ENCODE results near the gene ITPRIP.
A peak's percentile ranks its signal among the peaks of the same experiment; 100 is the strongest.

The ITPRIP gene

DNA sequence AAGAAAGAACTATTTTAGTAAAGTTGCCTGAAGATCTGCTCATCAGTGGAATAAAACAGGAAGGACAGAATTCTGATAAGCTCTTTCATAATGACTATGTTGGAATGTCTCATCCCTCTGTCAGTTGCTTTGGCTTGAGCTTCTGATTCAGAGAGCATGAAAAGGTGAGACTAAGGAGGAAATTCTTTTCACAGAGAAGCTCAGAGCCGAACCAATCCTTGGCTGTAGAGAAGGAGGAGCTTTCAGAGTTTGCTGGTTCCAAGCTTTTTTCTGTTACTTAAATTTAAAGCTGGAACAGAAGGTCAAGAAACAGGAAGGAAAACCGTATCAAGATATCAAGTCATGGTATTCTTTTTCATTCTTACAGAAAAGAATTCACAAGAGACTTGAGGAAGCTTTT lies 45.3 kb downstream of the ITPRIP start:
- Histone ChIP-seq H3K4me3 (ENCODE audit: low read depth, low read length) (no peak overlapping the region), H3K27ac (ENCODE audit: extremely low read depth, low read depth, low read length) (no peak overlapping the region), H3K9me3 (ENCODE audit: control insufficient read depth, insufficient read depth, low read depth, low read length) (no peaks in the 10 kb centered on the region), H3K4me1 (ENCODE audit: control insufficient read depth, insufficient read depth, low read length) (no peaks in the 10 kb centered on the region; the same call in 1 of the 2 replicates), H3K36me3 (ENCODE audit: control insufficient read depth in 2 of 2, insufficient read depth in 1 of 2, low read length in 2 of 2) (no peaks in the 10 kb centered on the region)
- POLR2A ChIA-PET: interaction anchor here (1.3 kb wide), 1 partner anchor 60 kb away, joined by 3 read pairs; the partner anchor contains the start of gene CFAP58
- TF ChIP-seq, protein P1, sequence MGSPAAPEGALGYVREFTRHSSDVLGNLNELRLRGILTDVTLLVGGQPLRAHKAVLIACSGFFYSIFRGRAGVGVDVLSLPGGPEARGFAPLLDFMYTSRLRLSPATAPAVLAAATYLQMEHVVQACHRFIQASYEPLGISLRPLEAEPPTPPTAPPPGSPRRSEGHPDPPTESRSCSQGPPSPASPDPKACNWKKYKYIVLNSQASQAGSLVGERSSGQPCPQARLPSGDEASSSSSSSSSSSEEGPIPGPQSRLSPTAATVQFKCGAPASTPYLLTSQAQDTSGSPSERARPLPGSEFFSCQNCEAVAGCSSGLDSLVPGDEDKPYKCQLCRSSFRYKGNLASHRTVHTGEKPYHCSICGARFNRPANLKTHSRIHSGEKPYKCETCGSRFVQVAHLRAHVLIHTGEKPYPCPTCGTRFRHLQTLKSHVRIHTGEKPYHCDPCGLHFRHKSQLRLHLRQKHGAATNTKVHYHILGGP (tag by site-specific recombination; IDR thresholded peaks at IDR 0.05): no peak
- TF ChIP-seq ZNF768 (tag by site-specific recombination; IDR thresholded peaks at IDR 0.05): no peak
- TF ChIP-seq BCL11A (tag by site-specific recombination; IDR thresholded peaks at IDR 0.05; ENCODE audit: low read depth): no peak
- CTCF ChIA-PET: interaction anchor here (0.6 to 14.0 kb wide), 9 partner anchors 12 to 294 kb away, joined by 3 to 289 read pairs (median 6); partner anchors contain the start of gene CFAP58

DNA sequence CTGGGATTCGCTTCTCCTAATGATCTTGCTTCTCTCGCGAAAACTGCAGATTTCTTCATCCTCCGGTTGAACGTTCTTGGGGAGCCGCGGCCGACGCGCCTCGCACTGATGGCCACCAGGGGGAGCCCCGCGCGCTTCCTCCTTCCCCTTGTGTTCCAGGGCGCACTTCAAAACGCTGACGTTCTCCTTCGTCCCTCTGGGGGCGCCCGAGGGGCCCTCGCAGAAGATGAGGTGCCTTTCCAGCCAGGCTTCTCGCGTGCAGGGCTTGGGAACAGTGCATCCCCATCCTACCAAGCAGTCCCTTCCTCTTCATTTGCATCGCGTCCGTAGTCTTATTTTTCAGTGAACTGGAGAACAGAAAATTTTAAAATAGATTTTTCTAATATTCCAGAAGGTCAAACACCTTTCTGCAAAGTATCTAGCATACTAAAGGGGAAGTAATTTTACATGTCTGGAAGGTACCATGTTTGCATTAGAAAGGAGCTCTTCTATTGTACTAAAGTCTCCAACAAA lies 46.8 kb downstream of the ITPRIP start:
- CTCF ChIA-PET: interaction anchor here (0.6 to 14.0 kb wide), 51 partner anchors 9 to 754 kb away, joined by 3 to 289 read pairs (median 4); partner anchors contain the start of genes CFAP58 and ITPRIP
- H3K36me3 ChIP-seq (ENCODE audit: control insufficient read depth in 2 of 2, insufficient read depth in 1 of 2, low read length in 2 of 2): no peaks in the 10 kb centered on the region
- H3K9me3 ChIP-seq (ENCODE audit: control insufficient read depth, insufficient read depth, low read depth, low read length): no peaks in the 10 kb centered on the region
- no peaks in the 10 kb centered on the region; the same call in 1 of the 2 replicates for H3K4me1 ChIP-seq (ENCODE audit: control insufficient read depth, insufficient read depth, low read length)
- H3K27ac ChIP-seq (ENCODE audit: extremely low read depth, low read depth, low read length): no peak overlapping the region
- POLR2A ChIA-PET: no interaction called here
- no peak overlapping the region for H3K4me3 ChIP-seq (ENCODE audit: low read depth, low read length)
- TF ChIP-seq ZNF561 (tag by site-specific recombination; IDR thresholded peaks at IDR 0.05; ENCODE audit: borderline replicate concordance) (no peak), ZNF114 (tag by site-specific recombination; IDR thresholded peaks at IDR 0.05) (no peak), ZEB2 (tag by site-specific recombination; IDR thresholded peaks at IDR 0.05) (no peak), ZNF394 (tag by site-specific recombination; IDR thresholded peaks at IDR 0.05; ENCODE audit: borderline replicate concordance) (peak; percentile 72; the same call in 1 of the 2 replicates), ZBTB1 (tag by site-specific recombination; IDR thresholded peaks at IDR 0.05) (no peak), ZBTB7A (tag by site-specific recombination; IDR thresholded peaks at IDR 0.05; ENCODE audit: low read depth) (no peak; the same call in 1 of the 2 replicates), ZNF23 (tag by site-specific recombination; IDR thresholded peaks at IDR 0.05; ENCODE audit: borderline replicate concordance) (no peak), MZF1 (tag by site-specific recombination; IDR thresholded peaks at IDR 0.05; ENCODE audit: borderline replicate concordance) (0 out of 2 replicates have a peak, but pooled peaks have one; percentile 16), ZBTB8A (tag by site-specific recombination; IDR thresholded peaks at IDR 0.05) (no peak), ZNF292 (tag by site-specific recombination; IDR thresholded peaks at IDR 0.05; ENCODE audit: borderline replicate concordance, low read depth) (no peak), ZBTB17 (tag by site-specific recombination; IDR thresholded peaks at IDR 0.05) (peak; percentile 54; the same call in 1 of the 2 replicates), YY1 (tag by site-specific recombination; IDR thresholded peaks at IDR 0.05) (no peak), KLF7 (tag by site-specific recombination; IDR thresholded peaks at IDR 0.05; ENCODE audit: borderline replicate concordance) (no peak), EGR2 (tag by site-specific recombination; IDR thresholded peaks at IDR 0.05; ENCODE audit: low read depth) (no peak)
- TF ChIP-seq, protein P2, sequence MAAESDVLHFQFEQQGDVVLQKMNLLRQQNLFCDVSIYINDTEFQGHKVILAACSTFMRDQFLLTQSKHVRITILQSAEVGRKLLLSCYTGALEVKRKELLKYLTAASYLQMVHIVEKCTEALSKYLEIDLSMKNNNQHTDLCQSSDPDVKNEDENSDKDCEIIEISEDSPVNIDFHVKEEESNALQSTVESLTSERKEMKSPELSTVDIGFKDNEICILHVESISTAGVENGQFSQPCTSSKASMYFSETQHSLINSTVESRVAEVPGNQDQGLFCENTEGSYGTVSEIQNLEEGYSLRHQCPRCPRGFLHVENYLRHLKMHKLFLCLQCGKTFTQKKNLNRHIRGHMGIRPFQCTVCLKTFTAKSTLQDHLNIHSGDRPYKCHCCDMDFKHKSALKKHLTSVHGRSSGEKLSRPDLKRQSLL (tag by site-specific recombination; IDR thresholded peaks at IDR 0.05): peak; percentile 24; the same call in 1 of the 2 replicates
- TF ChIP-seq, protein P3, sequence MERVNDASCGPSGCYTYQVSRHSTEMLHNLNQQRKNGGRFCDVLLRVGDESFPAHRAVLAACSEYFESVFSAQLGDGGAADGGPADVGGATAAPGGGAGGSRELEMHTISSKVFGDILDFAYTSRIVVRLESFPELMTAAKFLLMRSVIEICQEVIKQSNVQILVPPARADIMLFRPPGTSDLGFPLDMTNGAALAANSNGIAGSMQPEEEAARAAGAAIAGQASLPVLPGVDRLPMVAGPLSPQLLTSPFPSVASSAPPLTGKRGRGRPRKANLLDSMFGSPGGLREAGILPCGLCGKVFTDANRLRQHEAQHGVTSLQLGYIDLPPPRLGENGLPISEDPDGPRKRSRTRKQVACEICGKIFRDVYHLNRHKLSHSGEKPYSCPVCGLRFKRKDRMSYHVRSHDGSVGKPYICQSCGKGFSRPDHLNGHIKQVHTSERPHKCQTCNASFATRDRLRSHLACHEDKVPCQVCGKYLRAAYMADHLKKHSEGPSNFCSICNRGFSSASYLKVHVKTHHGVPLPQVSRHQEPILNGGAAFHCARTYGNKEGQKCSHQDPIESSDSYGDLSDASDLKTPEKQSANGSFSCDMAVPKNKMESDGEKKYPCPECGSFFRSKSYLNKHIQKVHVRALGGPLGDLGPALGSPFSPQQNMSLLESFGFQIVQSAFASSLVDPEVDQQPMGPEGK (tag by site-specific recombination; IDR thresholded peaks at IDR 0.05): 0 out of 2 replicates have a peak, but pooled peaks have one; percentile 25
- TF ChIP-seq, protein P4, sequence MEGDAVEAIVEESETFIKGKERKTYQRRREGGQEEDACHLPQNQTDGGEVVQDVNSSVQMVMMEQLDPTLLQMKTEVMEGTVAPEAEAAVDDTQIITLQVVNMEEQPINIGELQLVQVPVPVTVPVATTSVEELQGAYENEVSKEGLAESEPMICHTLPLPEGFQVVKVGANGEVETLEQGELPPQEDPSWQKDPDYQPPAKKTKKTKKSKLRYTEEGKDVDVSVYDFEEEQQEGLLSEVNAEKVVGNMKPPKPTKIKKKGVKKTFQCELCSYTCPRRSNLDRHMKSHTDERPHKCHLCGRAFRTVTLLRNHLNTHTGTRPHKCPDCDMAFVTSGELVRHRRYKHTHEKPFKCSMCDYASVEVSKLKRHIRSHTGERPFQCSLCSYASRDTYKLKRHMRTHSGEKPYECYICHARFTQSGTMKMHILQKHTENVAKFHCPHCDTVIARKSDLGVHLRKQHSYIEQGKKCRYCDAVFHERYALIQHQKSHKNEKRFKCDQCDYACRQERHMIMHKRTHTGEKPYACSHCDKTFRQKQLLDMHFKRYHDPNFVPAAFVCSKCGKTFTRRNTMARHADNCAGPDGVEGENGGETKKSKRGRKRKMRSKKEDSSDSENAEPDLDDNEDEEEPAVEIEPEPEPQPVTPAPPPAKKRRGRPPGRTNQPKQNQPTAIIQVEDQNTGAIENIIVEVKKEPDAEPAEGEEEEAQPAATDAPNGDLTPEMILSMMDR (tag by site-specific recombination; IDR thresholded peaks at IDR 0.05): peak; percentile 98
- TF ChIP-seq, protein P5, sequence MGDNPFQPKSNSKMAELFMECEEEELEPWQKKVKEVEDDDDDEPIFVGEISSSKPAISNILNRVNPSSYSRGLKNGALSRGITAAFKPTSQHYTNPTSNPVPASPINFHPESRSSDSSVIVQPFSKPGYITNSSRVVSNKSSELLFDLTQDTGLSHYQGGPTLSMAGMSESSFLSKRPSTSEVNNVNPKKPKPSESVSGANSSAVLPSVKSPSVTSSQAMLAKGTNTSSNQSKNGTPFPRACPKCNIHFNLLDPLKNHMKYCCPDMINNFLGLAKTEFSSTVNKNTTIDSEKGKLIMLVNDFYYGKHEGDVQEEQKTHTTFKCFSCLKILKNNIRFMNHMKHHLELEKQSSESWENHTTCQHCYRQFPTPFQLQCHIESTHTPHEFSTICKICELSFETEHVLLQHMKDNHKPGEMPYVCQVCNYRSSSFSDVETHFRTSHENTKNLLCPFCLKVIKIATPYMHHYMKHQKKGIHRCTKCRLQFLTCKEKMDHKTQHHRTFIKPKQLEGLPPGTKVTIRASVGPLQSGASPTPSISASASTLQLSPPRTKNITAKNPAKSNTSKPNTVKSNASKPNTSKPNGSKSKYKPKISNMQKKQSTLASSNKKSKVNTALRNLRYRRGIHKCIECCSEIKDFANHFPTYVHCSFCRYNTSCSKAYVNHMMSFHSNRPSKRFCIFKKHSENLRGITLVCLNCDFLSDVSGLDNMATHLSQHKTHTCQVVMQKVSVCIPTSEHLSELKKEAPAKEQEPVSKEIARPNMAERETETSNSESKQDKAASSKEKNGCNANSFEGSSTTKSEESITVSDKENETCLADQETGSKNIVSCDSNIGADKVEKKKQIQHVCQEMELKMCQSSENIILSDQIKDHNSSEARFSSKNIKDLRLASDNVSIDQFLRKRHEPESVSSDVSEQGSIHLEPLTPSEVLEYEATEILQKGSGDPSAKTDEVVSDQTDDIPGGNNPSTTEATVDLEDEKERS (tag by site-specific recombination; IDR thresholded peaks at IDR 0.05): no peak
- TF ChIP-seq, protein P6, sequence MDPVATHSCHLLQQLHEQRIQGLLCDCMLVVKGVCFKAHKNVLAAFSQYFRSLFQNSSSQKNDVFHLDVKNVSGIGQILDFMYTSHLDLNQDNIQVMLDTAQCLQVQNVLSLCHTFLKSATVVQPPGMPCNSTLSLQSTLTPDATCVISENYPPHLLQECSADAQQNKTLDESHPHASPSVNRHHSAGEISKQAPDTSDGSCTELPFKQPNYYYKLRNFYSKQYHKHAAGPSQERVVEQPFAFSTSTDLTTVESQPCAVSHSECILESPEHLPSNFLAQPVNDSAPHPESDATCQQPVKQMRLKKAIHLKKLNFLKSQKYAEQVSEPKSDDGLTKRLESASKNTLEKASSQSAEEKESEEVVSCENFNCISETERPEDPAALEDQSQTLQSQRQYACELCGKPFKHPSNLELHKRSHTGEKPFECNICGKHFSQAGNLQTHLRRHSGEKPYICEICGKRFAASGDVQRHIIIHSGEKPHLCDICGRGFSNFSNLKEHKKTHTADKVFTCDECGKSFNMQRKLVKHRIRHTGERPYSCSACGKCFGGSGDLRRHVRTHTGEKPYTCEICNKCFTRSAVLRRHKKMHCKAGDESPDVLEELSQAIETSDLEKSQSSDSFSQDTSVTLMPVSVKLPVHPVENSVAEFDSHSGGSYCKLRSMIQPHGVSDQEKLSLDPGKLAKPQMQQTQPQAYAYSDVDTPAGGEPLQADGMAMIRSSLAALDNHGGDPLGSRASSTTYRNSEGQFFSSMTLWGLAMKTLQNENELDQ (tag by site-specific recombination; IDR thresholded peaks at IDR 0.05; ENCODE audit: low read depth): no peak
